HL-60 (cell line): ENCODE data around the gene SUMO2.

ENCODE experiments used
- GABPA ChIP-seq: IDR thresholded peaks from 2 replicates; pipeline ENCODE4 v1.6.1; 2012; ENCODE audit warnings: low read depth
- POLR2AphosphoS5 ChIP-seq: IDR thresholded peaks from 2 replicates; pipeline ENCODE4 v1.6.1; 2012; ENCODE audit warnings: low read depth
- SPI1 ChIP-seq: IDR thresholded peaks from 2 replicates; pipeline ENCODE4 v1.6.1; 2012; ENCODE audit warnings: low read depth, mild to moderate bottlenecking, borderline replicate concordance
- TF ChIP-seq, protein P1 (sequence below): IDR thresholded peaks from one replicate; pipeline ENCODE4 v1.5.1; 2011; ENCODE audit warnings: low read length, control low read depth, inconsistent platforms; ENCODE audit not compliant: insufficient read depth
- TF ChIP-seq, protein P2 (sequence below): IDR thresholded peaks from 2 replicates; pipeline ENCODE4 v1.6.1; 2012; ENCODE audit warnings: low read depth; ENCODE audit not compliant: insufficient replicate concordance

DNA sequence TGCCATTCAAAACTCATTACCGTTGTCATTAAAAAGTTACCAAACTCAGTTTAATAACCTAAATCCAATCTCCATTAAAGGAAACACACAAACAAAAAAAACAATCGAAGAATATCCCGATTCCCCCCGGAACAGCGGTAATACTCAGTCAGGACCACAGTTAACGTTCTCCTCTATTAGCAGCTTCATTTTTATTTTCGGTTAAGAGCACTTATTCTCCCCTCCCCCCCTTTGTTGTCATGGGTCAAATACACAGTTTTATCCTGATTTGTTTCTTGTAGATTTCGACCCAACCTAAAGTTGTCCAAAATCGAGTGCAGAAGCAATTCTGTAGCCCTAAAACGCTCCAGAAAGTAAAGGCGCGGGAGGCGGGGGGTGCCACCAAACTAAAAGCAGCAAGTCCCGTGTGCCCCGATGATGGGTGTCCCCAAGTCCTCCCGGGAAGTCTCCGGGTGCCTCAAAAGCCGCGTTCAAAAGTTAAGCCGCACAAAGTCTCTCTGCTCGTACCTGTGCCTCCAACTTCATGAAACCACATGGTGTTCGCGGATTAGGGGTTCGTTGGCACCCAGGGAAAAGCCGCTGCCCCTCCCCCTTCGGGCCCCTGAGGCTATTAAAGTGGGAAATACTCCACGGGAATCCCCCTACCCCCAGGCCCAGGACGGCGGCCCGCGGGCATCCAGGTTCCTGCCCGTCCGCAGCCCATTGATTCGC, 996 bp downstream of the SUMO2 start:
- TF ChIP-seq, protein P1, sequence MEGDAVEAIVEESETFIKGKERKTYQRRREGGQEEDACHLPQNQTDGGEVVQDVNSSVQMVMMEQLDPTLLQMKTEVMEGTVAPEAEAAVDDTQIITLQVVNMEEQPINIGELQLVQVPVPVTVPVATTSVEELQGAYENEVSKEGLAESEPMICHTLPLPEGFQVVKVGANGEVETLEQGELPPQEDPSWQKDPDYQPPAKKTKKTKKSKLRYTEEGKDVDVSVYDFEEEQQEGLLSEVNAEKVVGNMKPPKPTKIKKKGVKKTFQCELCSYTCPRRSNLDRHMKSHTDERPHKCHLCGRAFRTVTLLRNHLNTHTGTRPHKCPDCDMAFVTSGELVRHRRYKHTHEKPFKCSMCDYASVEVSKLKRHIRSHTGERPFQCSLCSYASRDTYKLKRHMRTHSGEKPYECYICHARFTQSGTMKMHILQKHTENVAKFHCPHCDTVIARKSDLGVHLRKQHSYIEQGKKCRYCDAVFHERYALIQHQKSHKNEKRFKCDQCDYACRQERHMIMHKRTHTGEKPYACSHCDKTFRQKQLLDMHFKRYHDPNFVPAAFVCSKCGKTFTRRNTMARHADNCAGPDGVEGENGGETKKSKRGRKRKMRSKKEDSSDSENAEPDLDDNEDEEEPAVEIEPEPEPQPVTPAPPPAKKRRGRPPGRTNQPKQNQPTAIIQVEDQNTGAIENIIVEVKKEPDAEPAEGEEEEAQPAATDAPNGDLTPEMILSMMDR: no peak
- TF ChIP-seq GABPA: no peak
- TF ChIP-seq POLR2AphosphoS5: no peak
- TF ChIP-seq, protein P2, sequence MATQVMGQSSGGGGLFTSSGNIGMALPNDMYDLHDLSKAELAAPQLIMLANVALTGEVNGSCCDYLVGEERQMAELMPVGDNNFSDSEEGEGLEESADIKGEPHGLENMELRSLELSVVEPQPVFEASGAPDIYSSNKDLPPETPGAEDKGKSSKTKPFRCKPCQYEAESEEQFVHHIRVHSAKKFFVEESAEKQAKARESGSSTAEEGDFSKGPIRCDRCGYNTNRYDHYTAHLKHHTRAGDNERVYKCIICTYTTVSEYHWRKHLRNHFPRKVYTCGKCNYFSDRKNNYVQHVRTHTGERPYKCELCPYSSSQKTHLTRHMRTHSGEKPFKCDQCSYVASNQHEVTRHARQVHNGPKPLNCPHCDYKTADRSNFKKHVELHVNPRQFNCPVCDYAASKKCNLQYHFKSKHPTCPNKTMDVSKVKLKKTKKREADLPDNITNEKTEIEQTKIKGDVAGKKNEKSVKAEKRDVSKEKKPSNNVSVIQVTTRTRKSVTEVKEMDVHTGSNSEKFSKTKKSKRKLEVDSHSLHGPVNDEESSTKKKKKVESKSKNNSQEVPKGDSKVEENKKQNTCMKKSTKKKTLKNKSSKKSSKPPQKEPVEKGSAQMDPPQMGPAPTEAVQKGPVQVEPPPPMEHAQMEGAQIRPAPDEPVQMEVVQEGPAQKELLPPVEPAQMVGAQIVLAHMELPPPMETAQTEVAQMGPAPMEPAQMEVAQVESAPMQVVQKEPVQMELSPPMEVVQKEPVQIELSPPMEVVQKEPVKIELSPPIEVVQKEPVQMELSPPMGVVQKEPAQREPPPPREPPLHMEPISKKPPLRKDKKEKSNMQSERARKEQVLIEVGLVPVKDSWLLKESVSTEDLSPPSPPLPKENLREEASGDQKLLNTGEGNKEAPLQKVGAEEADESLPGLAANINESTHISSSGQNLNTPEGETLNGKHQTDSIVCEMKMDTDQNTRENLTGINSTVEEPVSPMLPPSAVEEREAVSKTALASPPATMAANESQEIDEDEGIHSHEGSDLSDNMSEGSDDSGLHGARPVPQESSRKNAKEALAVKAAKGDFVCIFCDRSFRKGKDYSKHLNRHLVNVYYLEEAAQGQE: no peak
- no peak for TF ChIP-seq SPI1
